NCI-H2227 (cell line): ENCODE measurements around the gene NPBWR2.
A peak's percentile ranks its signal among the peaks of the same experiment; 100 is the strongest.

Experiments
- DNase-seq: peaks from one replicate; lab custom pipeline; 2025; ENCODE audit not compliant: unreplicated experiment; lab: John Stamatoyannopoulos, UW

NPBWR2 gene

DNA sequence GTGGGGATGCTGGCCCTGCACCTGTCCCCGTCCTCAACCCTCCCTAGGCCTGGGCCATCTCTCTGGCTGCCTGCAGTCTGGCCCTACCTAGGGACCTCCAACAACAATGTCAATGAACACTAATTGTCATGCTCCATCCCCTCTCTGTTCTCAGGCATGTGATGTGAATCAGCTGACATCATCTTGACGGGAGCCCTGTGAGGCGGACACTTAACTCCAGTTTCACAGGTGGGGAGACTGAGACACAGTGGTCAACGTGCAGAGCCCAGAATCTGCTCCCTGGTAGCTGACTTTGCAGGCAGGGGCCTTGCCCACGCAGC lies 45.1 kb downstream of the NPBWR2 start:
- no peak for DNase-seq

DNA sequence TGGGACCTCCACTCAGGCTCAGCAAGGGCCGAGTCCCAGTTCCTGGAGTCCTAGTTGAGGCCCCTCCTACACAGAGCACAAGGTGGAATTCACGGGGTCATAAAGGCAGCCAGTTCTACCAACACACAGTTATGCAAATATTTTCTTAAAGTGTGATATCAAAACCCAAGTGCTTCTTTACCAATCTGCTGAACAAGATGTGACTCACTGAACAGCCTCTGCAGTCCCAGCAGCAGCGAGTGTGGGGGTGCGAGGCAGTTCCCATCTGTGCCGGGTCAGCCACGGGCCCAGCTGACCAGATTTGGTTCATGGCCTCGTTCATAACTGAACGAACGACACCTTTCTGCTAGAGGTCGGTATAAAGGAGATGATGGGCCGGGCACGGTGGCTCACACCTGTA lies 48.8 kb downstream of the NPBWR2 start:
- no peak for DNase-seq

DNA sequence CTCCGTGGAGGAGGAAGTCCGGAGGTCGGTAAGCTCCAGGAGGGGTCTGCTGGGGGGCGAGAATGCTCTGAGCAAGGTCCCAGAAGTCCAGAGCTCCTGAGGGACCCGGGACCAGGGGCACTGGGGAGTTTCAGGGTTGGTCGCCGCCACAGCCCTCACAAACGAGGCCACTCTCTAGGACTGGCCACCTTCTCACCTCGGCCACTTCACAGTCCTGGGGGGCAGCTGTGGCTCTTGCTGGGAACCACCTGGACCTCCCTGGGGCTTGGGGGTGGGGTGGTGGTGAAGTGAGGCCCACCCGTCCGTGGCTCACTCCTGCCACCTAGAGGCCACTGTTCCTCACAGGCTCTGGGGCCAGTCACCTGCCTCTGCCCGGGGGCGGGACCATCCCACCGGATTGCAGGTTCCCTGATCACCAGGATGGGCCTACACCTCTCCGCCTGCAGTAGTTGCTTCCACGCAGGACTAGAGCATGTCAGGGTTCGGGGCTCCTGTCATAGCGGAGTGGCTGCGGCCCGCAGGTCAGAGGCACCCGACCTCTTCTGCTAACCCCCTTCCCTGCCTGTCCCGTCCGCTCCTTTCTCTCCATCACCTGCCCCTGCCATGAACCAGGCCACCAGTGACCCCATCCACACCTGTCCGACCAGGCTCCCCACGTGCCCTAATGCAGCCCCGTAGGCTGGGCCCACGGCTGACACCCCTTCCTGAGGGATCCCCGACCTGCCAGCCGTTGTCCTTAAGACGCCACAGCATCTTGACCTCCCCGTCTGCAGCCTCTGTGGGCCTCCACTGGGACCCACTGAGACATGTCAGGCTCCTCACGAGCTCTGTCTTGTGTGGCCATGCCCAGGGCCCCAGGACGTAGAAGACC lies 49.5 kb downstream of the NPBWR2 start:
- DNase-seq: peak; percentile 77

DNA sequence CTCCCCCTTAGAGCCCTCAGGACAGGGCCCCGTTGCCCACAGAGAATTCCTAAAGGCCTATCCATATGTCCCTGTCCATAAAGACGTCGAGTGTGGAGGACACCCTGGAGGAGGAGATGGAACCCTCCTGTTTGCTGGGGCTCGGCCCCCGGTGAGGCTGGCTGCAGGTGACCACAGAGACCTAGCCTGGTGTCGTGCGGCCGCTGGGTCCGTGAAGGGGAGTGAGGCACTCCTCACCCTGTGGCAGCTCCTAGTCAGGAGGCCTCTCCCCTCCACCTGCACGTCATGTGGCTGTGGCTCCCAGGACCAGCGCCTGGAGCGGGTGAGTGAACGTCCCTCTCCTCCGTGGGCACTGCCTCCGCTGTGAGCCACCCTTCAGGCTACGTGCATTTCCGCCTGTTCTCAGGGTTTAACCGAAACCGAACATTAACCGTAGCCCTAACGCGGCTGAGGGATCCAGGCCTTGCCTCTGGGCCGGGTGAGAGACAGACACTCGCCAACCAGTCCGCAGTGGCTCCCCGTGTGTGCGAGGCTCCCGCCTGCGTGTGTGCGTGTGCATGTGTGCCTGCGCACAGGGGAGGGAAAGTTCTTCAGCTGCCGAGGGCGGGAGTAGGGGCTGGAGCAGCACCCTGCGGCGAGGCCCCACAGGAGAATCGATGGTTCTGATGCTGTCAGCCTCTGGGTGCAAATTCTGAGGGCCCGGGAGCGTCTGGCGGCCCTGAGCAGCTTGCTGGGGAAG lies 50.3 kb downstream of the NPBWR2 start:
- no peak for DNase-seq

DNA sequence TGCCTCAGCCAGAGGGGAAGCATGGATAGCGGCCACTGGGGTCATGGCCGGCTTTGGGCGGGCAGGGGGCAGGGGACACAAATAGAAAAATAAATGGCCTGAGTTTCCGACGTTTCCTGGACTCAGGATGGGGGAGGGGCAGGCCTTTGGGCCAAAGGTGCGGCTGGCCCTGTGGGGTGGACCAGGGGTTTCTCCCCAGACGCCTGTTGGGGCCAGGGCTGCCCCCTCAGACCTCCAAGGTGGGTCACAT lies 50.8 kb downstream of the NPBWR2 start:
- no peak for DNase-seq

DNA sequence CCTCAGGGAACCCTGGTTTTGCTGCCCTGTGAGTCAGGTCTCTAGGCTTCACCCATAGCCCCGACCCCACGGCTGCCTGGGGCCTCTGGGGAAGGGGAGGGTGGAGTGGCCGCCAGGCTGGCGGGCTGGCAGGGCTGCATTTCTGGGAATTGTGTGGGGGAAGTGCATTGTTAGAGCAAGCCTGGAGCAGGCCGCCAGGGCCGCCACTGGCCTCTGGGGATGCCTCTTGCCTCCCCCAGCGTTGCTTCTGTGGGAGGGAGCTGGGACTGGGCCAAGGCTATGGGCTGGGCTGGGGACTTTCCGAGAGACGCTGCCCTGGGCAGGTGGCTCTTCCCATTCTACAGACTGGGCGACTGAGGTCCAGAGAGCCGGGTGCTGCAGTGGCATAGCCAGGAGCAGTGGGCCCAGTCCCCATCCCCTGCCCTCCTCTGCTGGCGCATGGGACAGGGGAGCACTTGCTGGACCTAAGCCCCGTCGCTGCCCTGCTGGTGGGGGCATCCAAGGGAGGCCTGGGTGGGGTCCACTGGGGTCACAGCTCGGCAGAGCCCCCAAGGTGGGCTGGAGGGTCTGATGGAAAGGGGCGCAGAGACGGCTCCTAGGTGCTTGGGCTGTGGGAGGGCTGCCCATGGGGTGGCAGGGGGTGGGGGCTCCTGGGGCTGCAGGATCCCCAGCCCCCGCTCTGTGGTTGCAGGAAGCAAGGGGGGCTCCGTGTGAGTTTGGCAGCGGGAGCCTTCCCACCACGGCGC lies 51.3 kb downstream of the NPBWR2 start:
- DNase-seq: no peak

DNA sequence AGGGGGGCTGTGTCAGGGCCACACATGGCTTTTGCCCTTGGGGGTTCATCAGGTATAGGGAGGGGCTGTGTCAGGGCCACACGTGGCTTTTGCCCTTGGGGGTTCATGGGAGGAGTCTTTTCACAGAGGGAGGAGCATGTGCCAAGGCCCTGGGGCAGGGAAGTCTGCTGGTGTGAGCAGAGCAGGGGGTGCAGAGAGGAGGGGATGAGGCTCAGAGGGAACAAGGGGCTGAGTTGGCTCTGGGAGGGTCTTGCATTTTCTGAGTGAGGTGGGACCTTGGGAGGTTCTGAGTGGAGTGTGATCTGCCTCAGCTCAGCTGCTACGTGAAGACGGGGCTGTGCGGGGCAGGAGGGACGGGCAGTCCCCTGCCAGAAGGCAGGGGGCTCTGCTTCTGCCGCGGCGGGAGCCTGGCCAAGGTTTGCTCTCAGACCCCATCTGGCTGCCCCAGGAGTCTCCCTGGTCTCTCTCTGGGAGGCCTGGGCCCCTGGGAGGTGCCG lies 51.9 kb downstream of the NPBWR2 start:
- no peak for DNase-seq

DNA sequence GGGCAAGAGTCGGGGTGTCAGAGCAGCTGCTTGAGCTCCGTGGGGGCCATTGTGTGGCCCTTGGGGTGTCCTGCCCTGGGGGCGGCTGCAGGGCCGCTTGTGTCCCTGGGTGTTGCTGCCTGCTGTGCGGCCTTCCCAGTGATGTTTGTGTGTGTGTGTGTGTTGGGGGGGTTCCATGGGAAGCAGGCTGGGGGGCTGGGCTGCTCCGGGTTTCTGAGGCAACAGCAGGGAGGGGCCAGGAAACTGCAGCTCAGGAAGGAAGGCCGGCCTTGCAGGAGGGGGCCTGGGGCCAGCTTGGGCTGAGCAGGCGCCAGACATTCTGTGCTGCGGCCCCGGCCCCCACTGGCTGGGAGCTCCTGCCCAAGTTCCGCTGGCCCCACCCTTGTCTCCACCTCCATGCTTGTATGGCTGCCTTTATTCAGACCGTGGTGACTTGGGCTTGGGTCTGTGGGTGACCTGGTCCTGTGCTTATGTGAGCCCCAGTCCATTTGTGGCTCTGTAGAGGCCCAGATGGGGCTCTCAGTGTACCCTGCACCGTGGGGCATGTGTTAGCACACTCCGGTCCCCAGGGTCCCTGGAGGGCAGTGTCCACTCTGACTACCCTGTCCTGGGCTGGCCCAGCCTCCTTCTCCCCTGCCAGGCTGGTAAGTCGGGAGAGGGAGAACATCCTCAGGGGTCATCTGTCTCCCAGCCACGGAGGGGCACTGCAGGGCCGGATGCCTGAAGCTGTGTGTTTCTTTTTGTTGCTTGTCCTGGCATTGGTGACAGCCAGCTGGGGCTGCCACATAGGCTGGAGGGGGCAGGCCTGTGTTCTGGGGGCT lies 53.3 kb downstream of the NPBWR2 start:
- DNase-seq: peak; percentile 49
